NCI-H146 treated with DMSO at 0.1 percent for 48 hours (cell line): ENCODE data around the gene POM121.
"Not testable (repeated sequence)": the region's sequence is repeated elsewhere in the genome, so short reads cannot be mapped to it uniquely, and the experiment has no call there.

Experiments used
- DNase-seq: peaks from one replicate; lab custom pipeline; 2025; ENCODE audit not compliant: unreplicated experiment; lab: John Stamatoyannopoulos, UW

Gene POM121

DNA sequence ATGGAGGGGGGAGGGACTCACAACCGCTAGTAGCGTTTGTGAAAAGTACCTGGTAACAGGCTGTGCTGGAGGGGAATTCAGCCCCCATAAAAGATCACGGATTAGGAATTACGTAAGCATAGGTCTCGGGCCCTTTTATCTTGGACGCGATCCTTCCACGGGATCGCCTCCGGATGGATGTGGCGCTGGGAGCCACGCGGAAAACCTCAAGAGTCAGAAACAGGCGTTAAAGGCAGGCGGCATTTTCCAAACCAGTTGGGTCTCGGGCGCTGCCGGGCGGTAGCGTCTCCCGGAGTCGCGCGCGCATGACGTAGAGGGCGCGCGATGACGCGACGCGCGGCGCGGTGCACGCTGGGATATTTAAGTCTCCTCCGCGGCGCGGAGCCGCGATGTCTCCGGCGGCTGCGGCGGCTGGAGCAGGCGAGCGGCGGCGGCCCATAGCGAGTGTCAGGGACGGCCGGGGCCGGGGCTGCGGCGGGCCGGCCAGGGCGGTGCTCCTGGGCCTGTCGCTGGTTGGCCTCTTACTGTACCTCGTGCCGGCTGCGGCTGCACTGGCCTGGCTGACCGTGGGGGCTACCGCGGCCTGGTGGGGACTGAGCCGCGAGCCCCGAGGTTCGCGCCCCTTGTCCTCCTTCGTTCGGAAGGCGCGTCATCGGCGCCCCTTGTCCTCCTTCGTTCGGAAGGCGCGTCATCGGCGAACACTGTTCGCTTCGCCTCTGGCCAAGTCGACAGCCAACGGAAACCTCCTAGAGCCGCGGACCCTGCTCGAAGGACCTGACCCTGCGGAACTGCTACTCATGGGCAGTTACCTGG lies at the start of gene POM121:
Gene POM121, plus strand, starts transcription at position 363 of the 813 bp plus-strand sequence. Its CDS starts 27 bp downstream, at position 390.
- peak; percentile 52 for DNase-seq

DNA sequence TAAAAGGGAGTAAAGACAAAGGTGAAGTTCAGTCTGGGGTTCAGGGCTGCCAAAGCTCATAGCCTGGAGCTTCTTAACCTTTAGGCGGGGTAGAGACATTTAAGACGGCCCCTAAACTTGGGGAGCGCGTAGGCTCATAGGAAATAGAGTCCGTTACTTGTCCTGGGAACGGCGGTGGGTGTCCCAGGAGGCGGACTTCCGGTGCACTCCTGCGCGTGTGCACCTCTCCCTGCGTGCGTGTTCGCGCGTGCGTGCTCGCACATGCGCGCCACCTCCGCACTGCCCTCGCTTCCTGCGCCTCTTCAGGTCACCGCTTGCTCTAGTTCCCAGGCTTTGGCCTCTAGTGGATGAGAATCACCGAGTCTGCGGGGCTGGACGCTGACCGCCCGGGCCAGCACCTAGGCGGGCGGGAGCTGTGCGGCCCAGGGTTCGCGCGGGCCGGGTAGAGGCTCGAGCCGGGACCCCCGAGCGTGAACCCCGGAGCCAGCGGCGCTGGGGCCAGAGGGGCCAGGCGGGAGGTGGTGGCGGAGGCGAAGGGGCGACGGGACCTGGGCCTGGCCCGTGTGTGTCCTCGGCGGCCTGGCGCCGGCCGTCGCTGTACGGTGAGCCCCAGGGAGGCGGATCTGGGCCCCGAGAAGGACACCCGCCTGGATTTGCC lies 45.7 kb upstream of the POM121 start:
- peak; percentile 61 for DNase-seq

- DNase-seq = peak; percentile 27
Measured at GRCh38 chr7:72879737-72880215, 45.1 kb upstream of the POM121 start.

- DNase-seq = not testable (repeated sequence)
Measured at GRCh38 chr7:72891750-72892149, 33.1 kb upstream of the POM121 start.

GRCh38 chr7:72904740-72905139 lies 20.2 kb upstream of the POM121 start:
- not testable (repeated sequence) for DNase-seq

- not testable (repeated sequence) for DNase-seq
Measured at GRCh38 chr7:72908422-72908821, 16.5 kb upstream of the POM121 start.

GRCh38 chr7:72911395-72911794 lies 13.5 kb upstream of the POM121 start:
- DNase-seq = not testable (repeated sequence)

- not testable (repeated sequence) for DNase-seq
Measured at GRCh38 chr7:72913750-72914149, 11.1 kb upstream of the POM121 start.

GRCh38 chr7:72914756-72915525 lies 10.0 kb upstream of the POM121 start:
- DNase-seq = not testable (repeated sequence)

DNA sequence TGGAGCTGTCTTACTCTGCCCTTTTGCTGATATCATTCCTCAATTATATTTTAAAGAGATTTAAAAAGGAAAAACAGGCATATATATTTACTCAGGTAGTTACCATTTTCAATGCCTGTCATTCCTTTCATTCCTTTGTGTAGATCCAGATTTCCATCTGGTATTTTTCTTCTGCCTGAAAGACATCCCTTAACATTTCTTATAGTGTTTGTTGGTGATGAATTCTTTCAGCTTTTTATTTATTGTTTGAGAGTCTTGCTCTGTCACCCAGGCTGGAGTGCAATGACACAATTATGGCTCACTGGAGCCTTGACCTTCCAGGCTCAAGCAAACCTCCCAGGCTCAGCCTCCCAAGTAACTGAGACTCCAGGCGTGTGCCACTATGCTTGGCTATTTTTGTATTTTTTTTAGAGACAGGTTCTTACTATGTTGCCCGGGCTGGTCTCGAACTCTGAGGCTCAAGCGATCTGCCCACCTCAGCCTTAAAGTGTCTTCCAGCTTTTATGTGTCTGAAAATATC lies 5.6 kb upstream of the POM121 start:
- DNase-seq = no peak

- DNase-seq = no peak
Measured at GRCh38 chr7:72924386-72924732, 536 bp upstream of the POM121 start.

DNA sequence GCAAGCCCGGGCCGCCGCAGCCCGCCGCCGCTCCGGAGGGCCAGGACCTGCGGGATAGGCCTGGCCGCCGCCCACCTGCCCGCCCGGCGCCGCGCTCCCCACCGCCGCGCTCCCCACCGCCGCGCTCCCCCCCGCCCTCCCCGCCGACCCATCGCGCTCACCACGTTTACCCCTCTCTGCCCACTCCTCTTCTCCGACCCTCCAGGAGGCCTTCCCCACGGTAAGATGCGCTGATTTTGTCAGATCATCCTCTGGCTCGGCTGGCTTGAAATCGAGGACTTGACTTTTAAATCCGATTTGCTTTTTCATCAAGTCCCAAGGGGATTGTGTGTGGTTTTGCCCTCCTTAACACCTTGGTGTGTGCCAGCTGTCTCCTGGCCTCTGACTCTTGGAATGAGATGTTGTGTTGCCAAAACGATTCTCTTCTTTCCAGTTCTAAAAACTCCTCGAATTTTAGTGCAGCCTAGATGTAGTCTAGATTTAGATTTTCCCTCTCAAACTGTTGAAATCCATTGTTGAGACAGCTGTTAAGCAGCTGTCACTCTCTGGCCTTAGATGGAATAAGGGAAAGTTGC lies 738 bp downstream of the POM121 start:
- no peak for DNase-seq

DNA sequence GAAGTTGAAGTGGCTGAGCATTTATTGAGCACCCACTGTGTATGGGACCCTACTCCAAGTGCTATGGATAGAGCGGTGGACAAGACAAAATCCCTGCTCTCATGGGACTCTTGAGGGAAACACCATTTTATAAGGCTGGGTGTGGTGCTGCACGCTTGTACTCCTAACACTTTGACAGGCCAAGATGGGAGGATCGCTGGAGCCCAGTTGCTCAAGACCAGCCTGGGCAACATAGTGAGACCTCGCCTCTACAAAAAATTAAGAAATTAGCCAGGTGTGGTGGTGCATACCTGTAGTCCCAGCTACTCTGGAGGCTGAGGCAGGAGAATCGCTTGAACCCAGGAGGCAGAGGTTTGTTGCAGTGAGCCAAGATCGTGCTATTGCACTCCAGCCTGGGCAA lies 2.9 kb downstream of the POM121 start:
- DNase-seq = not testable (repeated sequence)

GRCh38 chr7:72928216-72928615 lies 3.3 kb downstream of the POM121 start:
- DNase-seq = not testable (repeated sequence)

DNA sequence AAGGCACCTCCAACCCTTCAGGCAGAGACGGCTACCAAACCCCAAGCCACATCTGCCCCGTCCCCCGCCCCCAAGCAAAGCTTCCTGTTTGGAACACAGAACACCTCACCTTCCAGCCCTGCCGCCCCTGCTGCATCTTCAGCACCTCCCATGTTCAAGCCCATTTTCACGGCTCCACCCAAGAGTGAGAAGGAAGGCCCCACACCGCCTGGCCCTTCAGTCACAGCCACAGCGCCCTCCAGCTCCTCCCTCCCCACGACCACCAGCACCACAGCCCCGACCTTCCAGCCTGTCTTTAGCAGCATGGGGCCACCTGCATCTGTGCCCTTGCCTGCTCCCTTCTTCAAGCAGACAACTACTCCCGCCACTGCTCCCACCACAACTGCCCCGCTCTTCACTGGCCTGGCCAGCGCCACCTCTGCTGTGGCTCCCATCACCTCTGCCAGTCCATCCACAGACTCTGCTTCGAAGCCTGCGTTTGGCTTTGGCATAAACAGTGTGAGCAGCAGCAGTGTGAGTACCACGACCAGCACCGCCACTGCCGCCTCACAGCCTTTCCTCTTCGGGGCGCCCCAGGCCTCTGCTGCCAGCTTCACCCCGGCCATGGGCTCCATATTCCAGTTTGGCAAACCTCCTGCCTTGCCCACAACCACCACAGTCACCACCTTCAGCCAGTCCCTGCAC lies 17.3 kb downstream of the POM121 start:
- DNase-seq = not testable (repeated sequence)

DNA sequence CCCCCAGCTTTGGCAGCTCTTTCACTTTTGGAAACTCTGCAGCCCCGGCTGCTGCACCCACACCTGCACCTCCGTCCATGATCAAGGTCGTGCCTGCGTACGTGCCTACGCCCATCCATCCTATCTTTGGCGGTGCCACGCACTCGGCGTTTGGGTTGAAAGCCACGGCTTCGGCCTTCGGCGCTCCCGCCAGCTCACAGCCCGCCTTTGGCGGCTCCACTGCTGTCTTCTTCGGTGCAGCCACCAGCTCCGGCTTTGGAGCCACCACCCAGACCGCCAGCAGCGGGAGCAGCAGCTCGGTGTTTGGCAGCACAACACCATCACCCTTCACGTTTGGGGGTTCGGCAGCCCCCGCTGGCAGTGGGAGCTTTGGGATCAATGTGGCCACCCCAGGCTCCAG lies 18.1 kb downstream of the POM121 start:
- DNase-seq = not testable (repeated sequence)

DNA sequence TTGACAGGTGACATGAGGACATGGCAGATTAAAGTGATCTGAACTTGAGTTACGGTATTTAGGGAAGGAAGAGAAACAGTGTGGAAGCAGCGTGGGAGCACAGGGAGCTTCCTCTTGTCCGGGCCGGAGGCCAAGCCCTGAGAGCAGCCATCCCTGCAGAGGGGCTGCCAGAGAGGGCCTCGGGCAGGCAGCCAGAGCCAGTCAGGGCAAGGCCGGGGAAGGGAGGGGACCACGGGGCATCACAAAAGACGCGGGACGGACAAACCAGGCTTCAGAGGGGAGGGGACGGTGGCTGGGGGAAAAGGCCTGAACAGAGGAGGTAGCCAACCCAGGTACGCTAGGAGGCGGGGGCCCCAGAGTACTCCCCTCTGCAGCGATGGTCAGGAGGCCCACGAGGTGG lies 20.0 kb downstream of the POM121 start:
- not testable (repeated sequence) for DNase-seq

DNA sequence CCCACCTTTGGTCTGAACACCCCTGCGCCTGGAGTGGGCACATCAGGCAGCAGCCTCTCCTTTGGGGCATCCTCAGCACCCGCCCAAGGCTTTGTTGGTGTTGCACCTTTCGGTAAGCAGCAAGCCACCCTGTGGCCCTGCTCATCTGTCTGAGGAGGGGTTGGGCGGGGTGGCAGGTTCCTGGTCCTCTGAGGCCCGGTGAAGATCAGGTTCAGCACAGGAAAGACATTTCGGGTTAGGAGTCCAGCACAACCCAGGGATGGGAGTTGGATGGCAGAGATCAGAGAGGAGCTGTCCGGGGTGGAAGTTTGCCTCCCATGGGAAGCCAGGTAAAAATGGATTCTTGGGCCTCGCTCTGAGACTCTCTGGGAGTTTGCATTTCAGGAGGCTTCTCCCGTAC lies 20.7 kb downstream of the POM121 start:
- DNase-seq = not testable (repeated sequence)

DNA sequence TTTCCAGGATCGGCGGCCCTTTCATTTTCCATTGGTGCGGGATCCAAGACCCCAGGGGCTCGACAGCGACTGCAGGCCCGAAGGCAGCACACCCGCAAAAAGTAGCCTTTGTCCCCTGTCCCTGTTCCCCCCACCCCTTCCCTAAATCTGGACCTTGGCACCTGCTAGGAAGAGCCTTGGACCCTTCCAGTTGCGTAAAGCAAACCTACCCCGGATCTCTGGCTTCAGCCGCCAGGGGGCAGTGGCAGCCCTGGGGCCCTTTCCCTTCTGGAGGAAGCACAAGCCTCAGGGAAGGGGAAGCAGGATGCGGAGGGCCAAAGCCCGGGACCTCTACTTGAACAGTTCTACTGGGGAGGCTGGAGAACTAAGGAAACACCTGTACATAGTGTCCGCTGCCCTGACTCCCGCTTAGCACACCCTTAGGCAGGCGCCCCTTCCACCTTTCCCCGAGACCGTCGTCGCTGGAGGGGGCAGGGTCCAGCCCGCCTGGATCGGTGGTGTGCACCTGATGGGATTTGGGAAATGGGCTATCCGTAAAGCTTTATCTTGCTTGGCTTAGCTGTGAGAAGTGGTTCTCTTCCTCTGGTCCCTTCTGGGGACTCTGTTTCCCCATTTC lies 21.3 kb downstream of the POM121 start:
- not testable (repeated sequence) for DNase-seq

- DNase-seq = not testable (repeated sequence)
Measured at GRCh38 chr7:72948714-72949113, 23.8 kb downstream of the POM121 start.
